Measurements from ENCODE around the gene TCF4.

GRCh38 chr18:55268151-55268601 lies 319.8 kb downstream of the TCF4 start:
- no peak for TF ChIP-seq CTCF (conservative IDR thresholded peaks at IDR 0.05; ENCODE audit: low read depth, low read length)
- no peak for TF ChIP-seq EZH2 (IDR thresholded peaks at IDR 0.05; ENCODE audit: borderline replicate concordance, low read depth, low read length, poor library complexity, severe bottlenecking)

Measured in A673 (cell line).